GM19467 (cell line): ENCODE measurements around the gene ZNF646.

ENCODE experiments used
- ATAC-seq: cut with Tn5 transposase; IDR thresholded peaks from one replicate; pipeline ENCODE4 v1.9.1; 2021; ENCODE audit warnings: mild to moderate bottlenecking, moderate library complexity; ENCODE audit not compliant: unreplicated experiment

Gene ZNF646

GRCh38 chr16:31063495-31063842 lies 10.8 kb upstream of the ZNF646 start:
- no peak for ATAC-seq

- ATAC-seq = no peak
These were observed 10.2 kb upstream of the ZNF646 start for GRCh38 chr16:31063843-31064611.

- no peak for ATAC-seq
These were observed 9.2 kb upstream of the ZNF646 start for GRCh38 chr16:31064882-31065461.

GRCh38 chr16:31067342-31067741 lies 6.9 kb upstream of the ZNF646 start:
- ATAC-seq = no peak

- no peak for ATAC-seq
These were observed 2.4 kb upstream of the ZNF646 start for GRCh38 chr16:31071861-31072260.

- ATAC-seq = no peak
These were observed 1.6 kb upstream of the ZNF646 start for GRCh38 chr16:31072540-31073141.

- peak; percentile 41 for ATAC-seq
These were observed 866 bp upstream of the ZNF646 start for GRCh38 chr16:31073142-31073969.

- no peak for ATAC-seq
These were observed 577 bp downstream of the ZNF646 start for GRCh38 chr16:31074814-31075183.

- ATAC-seq = no peak
These were observed 2.1 kb downstream of the ZNF646 start for GRCh38 chr16:31076319-31076718.

GRCh38 chr16:31077024-31077423 lies 2.8 kb downstream of the ZNF646 start:
- ATAC-seq = no peak

- no peak for ATAC-seq
These were observed 3.6 kb downstream of the ZNF646 start for GRCh38 chr16:31077592-31078396.

GRCh38 chr16:31078597-31079341 lies 4.5 kb downstream of the ZNF646 start:
- ATAC-seq = no peak

GRCh38 chr16:31079342-31079944 lies 5.2 kb downstream of the ZNF646 start:
- no peak for ATAC-seq

- no peak for ATAC-seq
These were observed 5.9 kb downstream of the ZNF646 start for GRCh38 chr16:31080035-31080629.

GRCh38 chr16:31080756-31081419 lies 6.7 kb downstream of the ZNF646 start:
- no peak for ATAC-seq

GRCh38 chr16:31081428-31082351 lies 7.5 kb downstream of the ZNF646 start:
- ATAC-seq = no peak

- no peak for ATAC-seq
These were observed 8.3 kb downstream of the ZNF646 start for GRCh38 chr16:31082368-31083045.
